ENCODE data around the gene DNAH11. TPM values are rescaled to one million over a fixed set of nuclear protein-coding genes. Genes with fewer than 3 reads are reported as not detected.

DNAH11 gene
- total RNA-seq, 1 donor from 2014 or later, result 1.7 TPM

GRCh38 chr7:21543528-21544302 lies 876 bp downstream of the DNAH11 start:
- TF ChIP-seq POLR2AphosphoS5 (IDR thresholded peaks at IDR 0.05; ENCODE audit: insufficient read depth in 1 of 2, low read depth in 1 of 2), result no peak
- TF ChIP-seq POLR2A (IDR thresholded peaks at IDR 0.05), result no peak
- no peak for TF ChIP-seq CTCF (IDR thresholded peaks at IDR 0.05)
- intact Hi-C loops (cut with DNase I), result no loop called here
- no peak overlapping the region for H3K27ac ChIP-seq

GRCh38 chr7:21544303-21544656 lies 1.4 kb downstream of the DNAH11 start:
- H3K4me3 ChIP-seq, result peak overlapping the region in 1 of 2 donors; percentile 45
- DNase-seq (ENCODE audit: extremely low spot score in 2 of 2), result no peak
- no peak overlapping the region for H3K27ac ChIP-seq
- H3K27me3 ChIP-seq, result no peaks in the 10 kb centered on the region
- no peaks in the 10 kb centered on the region for H3K9me3 ChIP-seq
- no peak for TF ChIP-seq CTCF (IDR thresholded peaks at IDR 0.05)
- no peak for TF ChIP-seq POLR2AphosphoS5 (IDR thresholded peaks at IDR 0.05; ENCODE audit: insufficient read depth in 1 of 2, low read depth in 1 of 2)
- no peaks in the 10 kb centered on the region for H3K36me3 ChIP-seq
- peaks cover 19% of the 10 kb centered on the region for H3K4me1 ChIP-seq
- intact Hi-C loops (cut with DNase I), result no loop called here

More at GRCh38 chr7:21543528-21544302, 876 bp downstream of the DNAH11 start:
- H3K36me3 ChIP-seq, result no peaks in the 10 kb centered on the region
- peak overlapping the region; percentile 33 to 45 for H3K4me3 ChIP-seq
- H3K9me3 ChIP-seq, result no peaks in the 10 kb centered on the region
- no peak for DNase-seq (ENCODE audit: extremely low spot score in 2 of 2)
- peaks cover 19% of the 10 kb centered on the region for H3K4me1 ChIP-seq
- no peaks in the 10 kb centered on the region for H3K27me3 ChIP-seq

- H3K27me3 ChIP-seq, result no peaks in the 10 kb centered on the region
- intact Hi-C loops (cut with DNase I), result no loop called here
- H3K9me3 ChIP-seq, result no peaks in the 10 kb centered on the region
- no peaks in the 10 kb centered on the region for H3K36me3 ChIP-seq
- no peak overlapping the region for H3K4me3 ChIP-seq
- TF ChIP-seq POLR2A (IDR thresholded peaks at IDR 0.05) (no peak), CTCF (IDR thresholded peaks at IDR 0.05) (no peak)
- peaks cover 19% of the 10 kb centered on the region for H3K4me1 ChIP-seq
- no peak overlapping the region for H3K27ac ChIP-seq
- no peak for DNase-seq (ENCODE audit: extremely low spot score in 2 of 2)
Observed at GRCh38 chr7:21544715-21545114, 1.9 kb downstream of the DNAH11 start.

GRCh38 chr7:21547501-21547900 lies 4.7 kb downstream of the DNAH11 start:
- Histone ChIP-seq H3K27ac (no peak overlapping the region), H3K4me1 (peaks cover 18% of the 10 kb centered on the region), H3K27me3 (no peaks in the 10 kb centered on the region), H3K9me3 (no peaks in the 10 kb centered on the region), H3K4me3 (no peak overlapping the region), H3K36me3 (no peaks in the 10 kb centered on the region)
- TF ChIP-seq CTCF (IDR thresholded peaks at IDR 0.05) (no peak), POLR2AphosphoS5 (IDR thresholded peaks at IDR 0.05; ENCODE audit: insufficient read depth in 1 of 2, low read depth in 1 of 2) (no peak), POLR2A (IDR thresholded peaks at IDR 0.05) (no peak)
- intact Hi-C loops (cut with DNase I), result no loop called here
- no peak for DNase-seq (ENCODE audit: extremely low spot score in 2 of 2)

GRCh38 chr7:21548491-21548890 lies 5.7 kb downstream of the DNAH11 start:
- H3K9me3 ChIP-seq, result no peaks in the 10 kb centered on the region
- H3K4me3 ChIP-seq, result no peak overlapping the region
- no peak for DNase-seq (ENCODE audit: extremely low spot score in 2 of 2)
- no peak for TF ChIP-seq POLR2AphosphoS5 (IDR thresholded peaks at IDR 0.05; ENCODE audit: insufficient read depth in 1 of 2, low read depth in 1 of 2)
- no peak for TF ChIP-seq CTCF (IDR thresholded peaks at IDR 0.05)
- no peak for TF ChIP-seq POLR2A (IDR thresholded peaks at IDR 0.05)
- intact Hi-C loops (cut with DNase I), result no loop called here
- peaks cover 8% of the 10 kb centered on the region for H3K4me1 ChIP-seq
- no peaks in the 10 kb centered on the region for H3K27me3 ChIP-seq
- no peaks in the 10 kb centered on the region for H3K36me3 ChIP-seq
- H3K27ac ChIP-seq, result no peak overlapping the region

Data from vagina (tissue), 2 donors.